Measurements from ENCODE around the gene CACNA1A.

The CACNA1A gene

GRCh38 chr19:13499692-13500091 is 6.6 kb downstream of the CACNA1A start (continued):
- TF ChIP-seq, protein P1, sequence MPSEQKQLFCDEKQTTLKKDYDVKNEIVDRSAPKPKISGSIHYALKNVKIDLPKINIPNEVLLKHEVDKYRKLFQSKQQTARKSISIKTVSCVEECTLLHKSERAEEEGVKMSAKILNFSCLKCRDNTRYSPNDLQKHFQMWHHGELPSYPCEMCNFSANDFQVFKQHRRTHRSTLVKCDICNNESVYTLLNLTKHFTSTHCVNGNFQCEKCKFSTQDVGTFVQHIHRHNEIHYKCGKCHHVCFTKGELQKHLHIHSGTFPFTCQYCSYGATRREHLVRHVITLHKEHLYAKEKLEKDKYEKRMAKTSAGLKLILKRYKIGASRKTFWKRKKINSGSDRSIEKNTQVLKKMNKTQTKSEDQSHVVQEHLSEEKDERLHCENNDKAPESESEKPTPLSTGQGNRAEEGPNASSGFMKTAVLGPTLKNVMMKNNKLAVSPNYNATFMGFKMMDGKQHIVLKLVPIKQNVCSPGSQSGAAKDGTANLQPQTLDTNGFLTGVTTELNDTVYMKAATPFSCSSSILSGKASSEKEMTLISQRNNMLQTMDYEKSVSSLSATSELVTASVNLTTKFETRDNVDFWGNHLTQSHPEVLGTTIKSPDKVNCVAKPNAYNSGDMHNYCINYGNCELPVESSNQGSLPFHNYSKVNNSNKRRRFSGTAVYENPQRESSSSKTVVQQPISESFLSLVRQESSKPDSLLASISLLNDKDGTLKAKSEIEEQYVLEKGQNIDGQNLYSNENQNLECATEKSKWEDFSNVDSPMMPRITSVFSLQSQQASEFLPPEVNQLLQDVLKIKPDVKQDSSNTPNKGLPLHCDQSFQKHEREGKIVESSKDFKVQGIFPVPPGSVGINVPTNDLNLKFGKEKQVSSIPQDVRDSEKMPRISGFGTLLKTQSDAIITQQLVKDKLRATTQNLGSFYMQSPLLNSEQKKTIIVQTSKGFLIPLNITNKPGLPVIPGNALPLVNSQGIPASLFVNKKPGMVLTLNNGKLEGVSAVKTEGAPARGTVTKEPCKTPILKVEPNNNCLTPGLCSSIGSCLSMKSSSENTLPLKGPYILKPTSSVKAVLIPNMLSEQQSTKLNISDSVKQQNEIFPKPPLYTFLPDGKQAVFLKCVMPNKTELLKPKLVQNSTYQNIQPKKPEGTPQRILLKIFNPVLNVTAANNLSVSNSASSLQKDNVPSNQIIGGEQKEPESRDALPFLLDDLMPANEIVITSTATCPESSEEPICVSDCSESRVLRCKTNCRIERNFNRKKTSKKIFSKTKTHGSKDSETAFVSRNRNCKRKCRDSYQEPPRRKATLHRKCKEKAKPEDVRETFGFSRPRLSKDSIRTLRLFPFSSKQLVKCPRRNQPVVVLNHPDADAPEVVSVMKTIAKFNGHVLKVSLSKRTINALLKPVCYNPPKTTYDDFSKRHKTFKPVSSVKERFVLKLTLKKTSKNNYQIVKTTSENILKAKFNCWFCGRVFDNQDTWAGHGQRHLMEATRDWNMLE (tag by site-specific recombination; conservative IDR thresholded peaks at IDR 0.05; ENCODE audit: low read depth) = no peak
- TF ChIP-seq, protein P2, sequence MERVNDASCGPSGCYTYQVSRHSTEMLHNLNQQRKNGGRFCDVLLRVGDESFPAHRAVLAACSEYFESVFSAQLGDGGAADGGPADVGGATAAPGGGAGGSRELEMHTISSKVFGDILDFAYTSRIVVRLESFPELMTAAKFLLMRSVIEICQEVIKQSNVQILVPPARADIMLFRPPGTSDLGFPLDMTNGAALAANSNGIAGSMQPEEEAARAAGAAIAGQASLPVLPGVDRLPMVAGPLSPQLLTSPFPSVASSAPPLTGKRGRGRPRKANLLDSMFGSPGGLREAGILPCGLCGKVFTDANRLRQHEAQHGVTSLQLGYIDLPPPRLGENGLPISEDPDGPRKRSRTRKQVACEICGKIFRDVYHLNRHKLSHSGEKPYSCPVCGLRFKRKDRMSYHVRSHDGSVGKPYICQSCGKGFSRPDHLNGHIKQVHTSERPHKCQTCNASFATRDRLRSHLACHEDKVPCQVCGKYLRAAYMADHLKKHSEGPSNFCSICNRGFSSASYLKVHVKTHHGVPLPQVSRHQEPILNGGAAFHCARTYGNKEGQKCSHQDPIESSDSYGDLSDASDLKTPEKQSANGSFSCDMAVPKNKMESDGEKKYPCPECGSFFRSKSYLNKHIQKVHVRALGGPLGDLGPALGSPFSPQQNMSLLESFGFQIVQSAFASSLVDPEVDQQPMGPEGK (tag by site-specific recombination; IDR thresholded peaks at IDR 0.05) = no peak
- no peak for TF ChIP-seq ATF2 (tag by site-specific recombination; IDR thresholded peaks at IDR 0.05; ENCODE audit: low read depth)
- TF ChIP-seq, protein P3, sequence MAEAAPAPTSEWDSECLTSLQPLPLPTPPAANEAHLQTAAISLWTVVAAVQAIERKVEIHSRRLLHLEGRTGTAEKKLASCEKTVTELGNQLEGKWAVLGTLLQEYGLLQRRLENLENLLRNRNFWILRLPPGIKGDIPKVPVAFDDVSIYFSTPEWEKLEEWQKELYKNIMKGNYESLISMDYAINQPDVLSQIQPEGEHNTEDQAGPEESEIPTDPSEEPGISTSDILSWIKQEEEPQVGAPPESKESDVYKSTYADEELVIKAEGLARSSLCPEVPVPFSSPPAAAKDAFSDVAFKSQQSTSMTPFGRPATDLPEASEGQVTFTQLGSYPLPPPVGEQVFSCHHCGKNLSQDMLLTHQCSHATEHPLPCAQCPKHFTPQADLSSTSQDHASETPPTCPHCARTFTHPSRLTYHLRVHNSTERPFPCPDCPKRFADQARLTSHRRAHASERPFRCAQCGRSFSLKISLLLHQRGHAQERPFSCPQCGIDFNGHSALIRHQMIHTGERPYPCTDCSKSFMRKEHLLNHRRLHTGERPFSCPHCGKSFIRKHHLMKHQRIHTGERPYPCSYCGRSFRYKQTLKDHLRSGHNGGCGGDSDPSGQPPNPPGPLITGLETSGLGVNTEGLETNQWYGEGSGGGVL (tag by site-specific recombination; IDR thresholded peaks at IDR 0.05) = no peak

GRCh38 chr19:13493516-13494310 is 12.6 kb downstream of the CACNA1A start:
- no peak overlapping the region for H3K4me3 ChIP-seq (ENCODE audit: low read depth, low read length)
- POLR2A ChIA-PET = no interaction called here
- no peaks in the 10 kb centered on the region for H3K4me1 ChIP-seq (ENCODE audit: control insufficient read depth, insufficient read depth, low read length)
- H3K36me3 ChIP-seq (ENCODE audit: control insufficient read depth in 2 of 2, insufficient read depth in 1 of 2, low read length in 2 of 2) = no peaks in the 10 kb centered on the region
- no peak overlapping the region for H3K27ac ChIP-seq (ENCODE audit: extremely low read depth, low read depth, low read length)
- H3K9me3 ChIP-seq (ENCODE audit: control insufficient read depth, insufficient read depth, low read depth, low read length) = no peaks in the 10 kb centered on the region
- CTCF ChIA-PET = no interaction called here
- TF ChIP-seq ZNF16 (tag by site-specific recombination; IDR thresholded peaks at IDR 0.05; ENCODE audit: low read depth) (no peak), REST (tag by site-specific recombination; IDR thresholded peaks at IDR 0.05) (peak; percentile 64)

GRCh38 chr19:13492128-13492527 is 14.2 kb downstream of the CACNA1A start:
- CTCF ChIA-PET = no interaction called here
- Histone ChIP-seq H3K4me1 (ENCODE audit: control insufficient read depth, insufficient read depth, low read length) (no peaks in the 10 kb centered on the region), H3K36me3 (ENCODE audit: control insufficient read depth in 2 of 2, insufficient read depth in 1 of 2, low read length in 2 of 2) (no peaks in the 10 kb centered on the region), H3K27ac (ENCODE audit: extremely low read depth, low read depth, low read length) (no peak overlapping the region), H3K4me3 (ENCODE audit: low read depth, low read length) (no peak overlapping the region), H3K9me3 (ENCODE audit: control insufficient read depth, insufficient read depth, low read depth, low read length) (no peaks in the 10 kb centered on the region)
- POLR2A ChIA-PET = no interaction called here
- TF ChIP-seq AEBP2 (tag by site-specific recombination; IDR thresholded peaks at IDR 0.05; ENCODE audit: borderline replicate concordance) = no peak
- TF ChIP-seq ZBTB8A (tag by site-specific recombination; IDR thresholded peaks at IDR 0.05) = no peak
- TF ChIP-seq HOXD13 (CRISPR knock-in tag; IDR thresholded peaks at IDR 0.05; ENCODE audit: borderline replicate concordance) = no peak
- no peak for TF ChIP-seq ZNF514 (tag by site-specific recombination; IDR thresholded peaks at IDR 0.05)
- no peak for TF ChIP-seq YY1 (tag by site-specific recombination; IDR thresholded peaks at IDR 0.05)
- TF ChIP-seq, protein P3 (tag by site-specific recombination; IDR thresholded peaks at IDR 0.05) = no peak
- no peak for TF ChIP-seq ZNF157 (tag by site-specific recombination; IDR thresholded peaks at IDR 0.05)
- TF ChIP-seq ZNF664 (tag by site-specific recombination; IDR thresholded peaks at IDR 0.05) = no peak

Data from HEK293 (cell line).